Posterior cingulate gyrus (tissue), 11 donors: ENCODE data around the gene NRBF2.

Source experiments
- DNase-seq, 10 donors: peaks; one replicate each; pipeline versions ENCODE4 v3.0.0 to v3.0.0-alpha.2; 2020 to 2021; ENCODE audit warnings: mixed read lengths in 3 of 10
- intact Hi-C: fragments of 100-400 bp; cut with DNase I; formaldehyde crosslinking; loops from one replicate; pipeline ENCODE4 v1.15.1; 2023

Gene NRBF2

GRCh38 chr10:63155388-63156020 is 22.4 kb downstream of the NRBF2 start:
- DNase-seq = no peak
- intact Hi-C loops = loop anchor here (5.0 kb wide), 1 partner anchor 563 kb away; no protein-coding TSS in a partner anchor

GRCh38 chr10:63156236-63156635 is 23.1 kb downstream of the NRBF2 start:
- intact Hi-C loops = loop anchor here (5.0 kb wide), 1 partner anchor 564 kb away; no protein-coding TSS in a partner anchor
- no peak for DNase-seq

- peak in 2 of 10 donors; percentile 22 to 31 for DNase-seq
- intact Hi-C loops = loop anchor here (2.0 to 5.0 kb wide), 3 partner anchors 563 to 721 kb away; no protein-coding TSS in a partner anchor
Measured at GRCh38 chr10:63157845-63158624, 24.9 kb downstream of the NRBF2 start.

- DNase-seq = no peak
- intact Hi-C loops = no loop called here
Measured at GRCh38 chr10:63161592-63161991, 28.5 kb downstream of the NRBF2 start.

- DNase-seq = no peak
- intact Hi-C loops = no loop called here
Measured at GRCh38 chr10:63164166-63164623, 31.1 kb downstream of the NRBF2 start.

GRCh38 chr10:63165249-63165648 is 32.1 kb downstream of the NRBF2 start:
- intact Hi-C loops = no loop called here
- no peak for DNase-seq

- intact Hi-C loops = loop anchor here (2.0 kb wide), 1 partner anchor 554 kb away; no protein-coding TSS in a partner anchor
- peak in 1 of 10 donors; percentile 13 for DNase-seq
Measured at GRCh38 chr10:63166742-63167258, 33.7 kb downstream of the NRBF2 start.

GRCh38 chr10:63168821-63169462 is 35.8 kb downstream of the NRBF2 start:
- intact Hi-C loops = loop anchor here (2.0 kb wide), 1 partner anchor 464 kb away; no protein-coding TSS in a partner anchor

GRCh38 chr10:63169624-63170023 is 36.5 kb downstream of the NRBF2 start:
- DNase-seq = no peak

More at GRCh38 chr10:63168821-63169462, 35.8 kb downstream of the NRBF2 start:
- no peak for DNase-seq

GRCh38 chr10:63171255-63171855 is 38.2 kb downstream of the NRBF2 start:
- intact Hi-C loops = no loop called here
- peak in 1 of 10 donors; percentile 82 for DNase-seq

More at GRCh38 chr10:63169624-63170023, 36.5 kb downstream of the NRBF2 start:
- intact Hi-C loops = loop anchor here (2.0 kb wide), 1 partner anchor 463 kb away; no protein-coding TSS in a partner anchor

- no peak for DNase-seq
- intact Hi-C loops = no loop called here
Measured at GRCh38 chr10:63171926-63172325, 38.8 kb downstream of the NRBF2 start.

GRCh38 chr10:63173468-63174232 is 40.5 kb downstream of the NRBF2 start:
- DNase-seq = no peak
- intact Hi-C loops = no loop called here

- intact Hi-C loops = no loop called here
- DNase-seq = no peak
Measured at GRCh38 chr10:63175534-63175933, 42.4 kb downstream of the NRBF2 start.

GRCh38 chr10:63192826-63193225 is 59.7 kb downstream of the NRBF2 start:
- intact Hi-C loops = no loop called here
- no peak for DNase-seq

GRCh38 chr10:63197344-63198092 is 64.4 kb downstream of the NRBF2 start:
- DNase-seq = no peak

GRCh38 chr10:63199716-63200115 is 66.6 kb downstream of the NRBF2 start:
- intact Hi-C loops = no loop called here
- no peak for DNase-seq

More at GRCh38 chr10:63197344-63198092, 64.4 kb downstream of the NRBF2 start:
- intact Hi-C loops = no loop called here

GRCh38 chr10:63200431-63200830 is 67.3 kb downstream of the NRBF2 start:
- intact Hi-C loops = no loop called here
- DNase-seq = no peak

- intact Hi-C loops = no loop called here
- no peak for DNase-seq
Measured at GRCh38 chr10:63201118-63201517, 68.0 kb downstream of the NRBF2 start.
